GM18867 (cell line): ENCODE results near the gene DFFA.
"Not testable (repeated sequence)": the region's sequence is repeated elsewhere in the genome, so short reads cannot be mapped to it uniquely, and the experiment has no call there.

Source experiments
- ATAC-seq: cut with Tn5 transposase; IDR thresholded peaks from one replicate; pipeline ENCODE4 v1.9.1; 2021; ENCODE audit warnings: mild to moderate bottlenecking, moderate library complexity; ENCODE audit not compliant: unreplicated experiment

DFFA gene

DNA sequence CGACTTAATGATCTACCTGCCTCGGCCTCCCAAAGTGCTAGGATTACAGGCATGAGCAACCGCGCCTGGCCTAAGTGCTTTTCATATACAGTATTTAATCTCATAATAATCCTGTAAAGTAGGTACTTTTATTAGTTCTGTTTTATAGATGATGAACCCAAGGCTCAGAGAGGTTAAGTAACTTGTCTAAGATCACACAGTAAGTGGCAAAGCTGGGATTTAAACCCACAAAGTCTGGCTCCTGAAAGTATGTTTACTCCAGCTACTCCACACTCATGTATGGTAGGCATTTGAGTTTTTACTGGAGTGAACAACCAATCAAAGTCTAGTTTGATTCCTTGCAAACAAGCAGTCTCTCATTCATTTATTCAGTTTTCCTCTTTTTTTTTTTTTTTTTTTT, 2.3 kb downstream of the DFFA start:
- no peak for ATAC-seq

- ATAC-seq = no peak
These were observed 5.3 kb downstream of the DFFA start for GRCh38 chr1:10467078-10467477.

- no peak for ATAC-seq
These were observed 13.1 kb downstream of the DFFA start for GRCh38 chr1:10459184-10459583.

DNA sequence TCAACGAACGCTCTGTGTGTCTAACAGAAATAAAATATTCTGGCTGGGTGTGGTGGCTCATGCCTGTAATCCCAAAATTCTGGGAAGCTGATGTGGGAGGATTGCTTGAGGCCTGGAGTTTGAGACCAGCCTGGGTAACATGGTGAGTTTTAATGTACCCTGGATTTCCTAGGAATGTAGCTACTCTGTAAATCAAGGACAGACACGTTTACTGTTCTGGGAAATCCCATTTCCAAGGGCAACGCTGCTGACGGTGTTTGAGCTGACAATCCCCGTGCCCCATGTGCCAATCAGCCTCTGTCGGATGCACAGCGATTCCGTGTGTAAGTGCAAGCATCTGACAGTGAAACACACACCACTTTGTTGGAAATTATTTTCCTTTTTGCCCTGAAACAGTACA, 14.5 kb downstream of the DFFA start:
- no peak for ATAC-seq

- not testable (repeated sequence) for ATAC-seq
These were observed 14.9 kb downstream of the DFFA start for GRCh38 chr1:10457462-10457861.

DNA sequence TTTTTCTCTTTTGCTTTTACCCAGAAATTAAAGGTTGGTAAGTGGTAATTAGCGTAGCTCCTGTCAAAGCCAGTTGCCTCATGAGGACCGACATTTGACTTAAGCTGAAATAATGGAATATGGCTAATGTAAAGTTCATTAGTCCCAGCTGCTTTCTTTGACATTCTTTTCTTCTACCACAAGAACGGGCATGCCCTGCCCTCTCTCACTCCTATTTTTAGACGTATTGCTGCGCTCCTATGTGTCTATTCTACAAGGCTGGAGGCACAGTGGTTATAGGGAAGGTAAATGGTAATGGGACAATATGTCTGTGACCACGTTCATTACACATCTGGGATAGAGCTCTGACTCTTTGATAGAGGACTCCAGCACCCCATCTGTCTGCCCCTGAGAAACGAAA, 15.7 kb downstream of the DFFA start:
- ATAC-seq = no peak

GRCh38 chr1:10456048-10456447, 16.3 kb downstream of the DFFA start:
- no peak for ATAC-seq

- ATAC-seq = no peak
These were observed 21.0 kb downstream of the DFFA start for GRCh38 chr1:10451287-10451686.

DNA sequence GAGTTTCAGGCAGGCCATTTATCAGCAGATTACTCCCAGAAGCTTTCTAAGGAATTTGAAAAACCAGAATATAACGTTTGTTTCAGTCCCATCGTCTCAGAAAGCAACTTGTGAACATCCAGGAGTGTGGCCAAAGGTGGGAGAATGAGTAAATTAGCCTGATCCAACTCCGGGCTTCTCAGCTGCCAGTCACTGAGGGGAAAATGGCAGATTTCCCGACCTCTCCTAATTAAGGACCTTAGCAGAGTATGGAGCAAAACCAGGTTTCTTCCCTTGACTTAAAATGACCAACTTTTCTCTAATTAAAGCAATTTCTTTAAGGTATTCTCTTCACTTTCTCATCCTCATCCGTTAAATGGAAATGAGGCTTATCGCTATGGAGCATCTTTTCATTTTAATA, 21.5 kb downstream of the DFFA start:
- no peak for ATAC-seq

DNA sequence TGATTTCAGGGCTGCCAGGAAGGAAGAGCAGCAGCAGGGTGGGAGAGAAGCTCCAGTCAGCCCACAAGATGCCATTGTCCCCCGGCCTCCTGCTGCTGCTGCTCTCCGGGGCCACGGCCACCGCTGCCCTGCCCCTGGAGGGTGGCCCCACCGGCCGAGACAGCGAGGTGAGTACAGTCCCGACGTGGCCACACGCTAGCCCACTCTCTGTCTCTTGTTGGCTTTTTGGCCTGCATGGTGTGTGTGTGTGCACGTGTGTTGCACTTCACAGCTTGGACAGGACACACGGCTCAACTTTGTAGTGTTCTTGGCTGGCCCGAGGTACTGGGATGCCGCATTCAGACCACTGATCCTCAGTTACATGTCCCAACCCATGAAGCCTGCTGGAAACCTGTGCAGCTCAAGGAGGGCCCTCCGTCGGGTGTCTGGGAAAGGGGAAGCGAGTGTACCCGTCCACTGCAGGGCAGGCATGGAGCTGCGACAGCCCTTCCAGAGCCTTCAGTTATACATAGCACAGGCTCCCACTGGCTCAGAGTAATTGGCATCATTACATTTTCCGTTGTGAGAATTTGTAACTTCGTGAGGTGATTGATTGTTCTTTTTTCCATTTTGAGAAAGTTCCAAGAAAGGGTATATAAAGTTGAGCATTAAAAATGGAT, 22.0 kb downstream of the DFFA start:
- ATAC-seq = no peak

DNA sequence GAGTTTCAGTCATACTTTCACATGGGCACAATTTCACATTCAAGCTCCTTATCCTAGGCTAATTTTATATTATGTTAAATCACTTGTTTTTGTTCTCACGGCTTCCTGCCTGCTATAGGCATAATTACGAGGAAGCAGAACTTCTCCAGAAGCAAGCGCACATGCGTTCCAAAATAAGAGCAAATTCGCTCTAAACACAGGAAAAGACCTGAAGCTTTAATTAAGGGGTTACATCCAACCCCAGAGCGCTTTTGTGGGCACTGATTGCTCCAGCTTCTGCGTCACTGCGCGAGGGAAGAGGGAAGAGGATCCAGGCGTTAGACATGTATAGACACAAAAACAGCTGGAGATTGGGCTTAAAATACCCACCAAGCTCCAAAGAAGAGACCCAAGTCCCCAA, 22.6 kb downstream of the DFFA start, which contains the start of gene CORT:
Gene CORT, plus strand, starts transcription at position 281 of the 400 bp plus-strand sequence. CDS start 193 bp downstream, outside the sequence.
- ATAC-seq = no peak

- no peak for ATAC-seq
These were observed 25.4 kb downstream of the DFFA start for GRCh38 chr1:10446790-10447422.

DNA sequence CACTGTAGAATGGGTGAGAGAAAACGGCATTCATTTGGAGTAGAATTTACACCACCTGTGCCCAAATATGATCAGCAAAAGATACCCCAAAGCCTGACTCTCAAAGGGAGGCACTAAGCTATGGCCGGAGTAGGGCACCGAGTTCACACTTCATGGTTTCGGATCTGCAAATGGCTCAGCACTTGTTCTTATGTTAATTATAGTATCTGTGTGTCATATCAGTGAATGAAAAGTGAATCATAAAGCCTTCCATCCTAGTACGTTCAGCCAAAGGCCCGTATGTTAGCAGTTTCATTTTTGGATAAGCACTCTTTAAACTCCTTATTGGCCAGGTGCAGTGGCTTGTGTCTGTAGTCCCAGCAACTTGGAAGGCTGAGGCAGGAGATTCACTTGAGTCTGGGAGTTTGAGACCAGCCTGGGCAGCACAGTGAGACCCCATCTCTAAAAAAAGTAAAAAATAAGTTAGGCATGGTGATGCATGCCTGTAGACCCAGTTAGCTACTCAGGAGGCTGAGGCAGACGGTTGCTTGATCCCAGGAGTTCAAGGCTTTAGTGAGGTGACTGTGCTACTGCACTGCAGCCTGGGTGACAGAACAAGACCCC, 27.4 kb downstream of the DFFA start:
- ATAC-seq = peak; percentile 71

GRCh38 chr1:10444248-10444647, 28.1 kb downstream of the DFFA start:
- peak; percentile 10 for ATAC-seq

- ATAC-seq = no peak
These were observed 31.5 kb downstream of the DFFA start for GRCh38 chr1:10440794-10441193.

- no peak for ATAC-seq
These were observed 32.0 kb downstream of the DFFA start for GRCh38 chr1:10440305-10440704.

GRCh38 chr1:10438677-10439163, 33.6 kb downstream of the DFFA start:
- no peak for ATAC-seq

DNA sequence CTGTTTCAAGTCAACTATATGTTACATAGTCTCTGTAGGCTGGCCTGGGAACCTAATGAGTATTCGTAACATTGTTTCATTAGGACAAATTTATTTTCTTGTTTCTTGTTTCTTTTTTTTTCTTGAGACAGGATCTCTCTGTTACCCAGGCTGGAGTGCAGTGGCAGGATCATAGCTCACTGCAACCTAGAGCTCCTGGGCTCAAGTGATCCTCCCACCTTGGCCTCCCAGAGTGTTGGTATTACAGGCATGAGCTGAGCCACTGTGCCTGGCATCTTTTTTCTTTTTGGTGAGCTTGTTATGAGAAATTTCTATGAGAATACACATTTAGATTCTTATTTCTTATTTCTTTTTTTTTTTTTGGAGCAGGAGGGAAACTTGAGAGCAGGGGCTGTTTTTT, 35.3 kb downstream of the DFFA start:
- ATAC-seq = no peak

GRCh38 chr1:10434590-10434989, 37.7 kb downstream of the DFFA start:
- no peak for ATAC-seq

DNA sequence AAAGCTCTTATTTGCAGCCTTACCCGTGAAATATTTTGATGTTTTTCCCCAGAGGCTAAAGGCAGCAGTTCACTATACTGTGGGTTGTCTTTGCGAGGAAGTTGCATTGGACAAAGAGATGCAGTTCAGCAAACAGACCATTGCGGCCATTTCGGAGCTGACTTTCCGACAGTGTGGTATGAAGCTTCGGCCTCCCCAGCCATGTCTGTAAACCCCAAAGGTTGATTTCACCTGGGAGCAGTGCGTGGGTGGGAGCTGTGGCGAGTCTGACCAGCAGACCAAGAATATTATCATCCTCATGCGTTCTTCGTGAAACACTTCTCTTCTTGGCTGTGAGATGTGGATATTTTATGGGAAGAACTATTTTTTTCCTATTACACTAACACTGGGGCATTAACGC, 38.5 kb downstream of the DFFA start:
- ATAC-seq = no peak

DNA sequence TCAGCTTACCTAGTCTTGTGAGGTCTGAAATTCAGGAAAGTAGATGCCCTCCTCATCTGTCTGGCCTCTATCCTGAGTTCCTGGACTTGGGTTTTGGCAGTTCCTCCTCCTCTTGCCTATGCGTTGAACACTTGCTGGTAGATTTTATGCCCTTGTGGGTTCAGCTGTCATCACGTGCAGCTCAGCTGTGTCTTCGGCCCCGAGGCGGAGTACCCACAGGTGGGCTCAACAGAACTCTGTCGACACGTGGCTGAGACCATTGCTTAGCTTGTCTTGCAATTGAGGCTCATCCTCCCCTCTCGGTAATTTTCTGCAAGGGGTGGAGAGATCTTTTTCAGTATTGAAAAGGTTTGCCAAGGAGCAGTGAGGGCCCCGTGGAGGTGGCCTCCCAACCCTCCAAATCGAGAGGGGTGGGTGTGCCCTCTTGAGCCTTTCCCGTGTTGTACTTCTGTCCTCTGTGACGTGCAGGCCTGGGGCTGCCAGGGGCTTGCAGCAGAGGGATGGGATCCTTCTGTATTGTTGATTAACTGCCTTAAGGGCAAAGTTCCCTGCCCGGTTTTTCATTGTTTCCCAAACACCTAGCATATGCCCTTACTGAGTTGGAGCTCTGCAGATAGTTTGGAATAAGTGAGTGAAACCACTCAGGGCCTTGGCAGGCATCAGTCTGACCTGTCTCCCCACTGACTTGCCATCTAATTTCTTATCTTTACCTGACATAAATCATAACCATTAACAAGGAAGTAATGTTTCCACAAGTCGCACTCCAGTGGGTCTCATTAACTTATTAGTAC, 39.2 kb downstream of the DFFA start:
- no peak for ATAC-seq
